Nephron progenitor cell (in vitro differentiated cells): ENCODE results near the gene ETF1.

Source experiments
- DNase-seq: peaks from one replicate; pipeline ENCODE4 v3.0.0; 2021
- H3K27ac Mint-ChIP-seq: 2 replicates; pipeline ENCODE4 v1.8.0; 2021; ENCODE audit warnings: mild to moderate bottlenecking, moderate library complexity, mixed read lengths
- H3K27me3 Mint-ChIP-seq: 2 replicates; pipeline ENCODE4 v1.8.0; 2021; ENCODE audit warnings: mild to moderate bottlenecking, low read depth, mixed read lengths; ENCODE audit not compliant: poor library complexity
- H3K36me3 Mint-ChIP-seq: 2 replicates; pipeline ENCODE4 v1.8.0; 2021; ENCODE audit warnings: low read depth, mixed read lengths
- H3K4me1 Mint-ChIP-seq: 2 replicates; pipeline ENCODE4 v1.8.0; 2021; ENCODE audit warnings: mixed read lengths
- H3K4me3 Mint-ChIP-seq: 2 replicates; pipeline ENCODE4 v1.8.0; 2021; ENCODE audit warnings: mild to moderate bottlenecking, moderate library complexity, mixed read lengths
- H3K9me3 Mint-ChIP-seq: 2 replicates; pipeline ENCODE4 v1.8.0; 2021; ENCODE audit warnings: mild to moderate bottlenecking, moderate library complexity, mixed read lengths
- TF ChIP-seq, protein P1 (sequence below): fragments of 200-600 bp; sonication (generic); IDR thresholded peaks from 2 replicates; pipeline ENCODE4 v1.5.0; 2021; ENCODE audit warnings: antibody characterized with exemption

ETF1 gene

GRCh38 chr5:138559937-138560336, 16.9 kb upstream of the ETF1 start:
- Mint-ChIP-seq H3K36me3 (peaks cover 73% of the 10 kb centered on the region), H3K4me3 (no peak overlapping the region), H3K27me3 (no peaks in the 10 kb centered on the region), H3K9me3 (no peaks in the 10 kb centered on the region), H3K27ac (peak overlapping the region; percentile 60), H3K4me1 (no peaks in the 10 kb centered on the region)
- no peak for DNase-seq
- TF ChIP-seq, protein P1, sequence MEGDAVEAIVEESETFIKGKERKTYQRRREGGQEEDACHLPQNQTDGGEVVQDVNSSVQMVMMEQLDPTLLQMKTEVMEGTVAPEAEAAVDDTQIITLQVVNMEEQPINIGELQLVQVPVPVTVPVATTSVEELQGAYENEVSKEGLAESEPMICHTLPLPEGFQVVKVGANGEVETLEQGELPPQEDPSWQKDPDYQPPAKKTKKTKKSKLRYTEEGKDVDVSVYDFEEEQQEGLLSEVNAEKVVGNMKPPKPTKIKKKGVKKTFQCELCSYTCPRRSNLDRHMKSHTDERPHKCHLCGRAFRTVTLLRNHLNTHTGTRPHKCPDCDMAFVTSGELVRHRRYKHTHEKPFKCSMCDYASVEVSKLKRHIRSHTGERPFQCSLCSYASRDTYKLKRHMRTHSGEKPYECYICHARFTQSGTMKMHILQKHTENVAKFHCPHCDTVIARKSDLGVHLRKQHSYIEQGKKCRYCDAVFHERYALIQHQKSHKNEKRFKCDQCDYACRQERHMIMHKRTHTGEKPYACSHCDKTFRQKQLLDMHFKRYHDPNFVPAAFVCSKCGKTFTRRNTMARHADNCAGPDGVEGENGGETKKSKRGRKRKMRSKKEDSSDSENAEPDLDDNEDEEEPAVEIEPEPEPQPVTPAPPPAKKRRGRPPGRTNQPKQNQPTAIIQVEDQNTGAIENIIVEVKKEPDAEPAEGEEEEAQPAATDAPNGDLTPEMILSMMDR = no peak

- TF ChIP-seq, protein P1 = no peak
- DNase-seq = no peak
- Mint-ChIP-seq H3K9me3 (no peaks in the 10 kb centered on the region), H3K4me1 (no peaks in the 10 kb centered on the region), H3K27me3 (no peaks in the 10 kb centered on the region), H3K4me3 (no peak overlapping the region), H3K27ac (no peak overlapping the region), H3K36me3 (peaks cover 73% of the 10 kb centered on the region)
Observed at GRCh38 chr5:138557677-138558076, 14.6 kb upstream of the ETF1 start.

- Mint-ChIP-seq H3K36me3 (peaks cover 58% of the 10 kb centered on the region), H3K9me3 (no peaks in the 10 kb centered on the region), H3K4me3 (no peak overlapping the region), H3K27ac (peak overlapping the region; percentile 85), H3K4me1 (no peaks in the 10 kb centered on the region), H3K27me3 (no peaks in the 10 kb centered on the region)
- no peak for DNase-seq
- TF ChIP-seq, protein P1 = no peak
Observed at GRCh38 chr5:138554143-138554542, 11.1 kb upstream of the ETF1 start.

- TF ChIP-seq, protein P1 = no peak
- Mint-ChIP-seq H3K27ac (peak overlapping the region; percentile 80), H3K27me3 (no peaks in the 10 kb centered on the region), H3K4me1 (peaks cover under 1% of the 10 kb centered on the region), H3K9me3 (no peaks in the 10 kb centered on the region), H3K4me3 (no peak overlapping the region), H3K36me3 (peaks cover 56% of the 10 kb centered on the region)
- DNase-seq = no peak
Observed at GRCh38 chr5:138553437-138554095, 10.5 kb upstream of the ETF1 start.

GRCh38 chr5:138552657-138553056, 9.6 kb upstream of the ETF1 start:
- no peaks in the 10 kb centered on the region for H3K9me3 Mint-ChIP-seq
- no peak overlapping the region for H3K4me3 Mint-ChIP-seq
- TF ChIP-seq, protein P1 = no peak
- peaks cover 52% of the 10 kb centered on the region for H3K36me3 Mint-ChIP-seq
- DNase-seq = no peak
- no peak overlapping the region for H3K27ac Mint-ChIP-seq
- H3K27me3 Mint-ChIP-seq = no peaks in the 10 kb centered on the region
- peaks cover 7% of the 10 kb centered on the region for H3K4me1 Mint-ChIP-seq

GRCh38 chr5:138549414-138549813, 6.4 kb upstream of the ETF1 start:
- H3K4me3 Mint-ChIP-seq = no peak overlapping the region

More at GRCh38 chr5:138549414-138549813, 6.4 kb upstream of the ETF1 start:
- Mint-ChIP-seq H3K36me3 (peaks cover 29% of the 10 kb centered on the region), H3K4me1 (peaks cover 26% of the 10 kb centered on the region), H3K27me3 (no peaks in the 10 kb centered on the region), H3K27ac (no peak overlapping the region), H3K9me3 (no peaks in the 10 kb centered on the region)
- DNase-seq = no peak
- TF ChIP-seq, protein P1 = no peak
